CD4-positive, alpha-beta T cell treated with Interleukin-15 for 1 hour (primary cell): ENCODE measurements around the gene BMP3.
"Not testable (repeated sequence)": the region's sequence is repeated elsewhere in the genome, so short reads cannot be mapped to it uniquely, and the experiment has no call there.

Experiments used
- DNase-seq: peaks from one replicate; pipeline ENCODE4 v3.0.0-alpha.2; 2020

The BMP3 gene

GRCh38 chr4:81030061-81030980 is at the start of gene BMP3:
TSS of gene BMP3 (plus strand) at chr4:81030708. CDS start at chr4:81031285, 577 bp downstream.
- no peak for DNase-seq

- DNase-seq, result no peak
Observed at GRCh38 chr4:80986011-80986410, 44.5 kb upstream of the BMP3 start.

GRCh38 chr4:80989921-80990544 is 40.5 kb upstream of the BMP3 start:
- DNase-seq, result no peak

- no peak for DNase-seq
Observed at GRCh38 chr4:80990851-80991250, 39.7 kb upstream of the BMP3 start.

GRCh38 chr4:80999943-81000342 is 30.6 kb upstream of the BMP3 start:
- DNase-seq, result no peak

GRCh38 chr4:81003597-81004111 is 26.9 kb upstream of the BMP3 start:
- DNase-seq, result no peak

GRCh38 chr4:81007417-81007816 is 23.1 kb upstream of the BMP3 start:
- DNase-seq, result no peak

- DNase-seq, result not testable (repeated sequence)
Observed at GRCh38 chr4:81016566-81016965, 13.9 kb upstream of the BMP3 start.

GRCh38 chr4:81019006-81019405 is 11.5 kb upstream of the BMP3 start:
- no peak for DNase-seq

GRCh38 chr4:81021142-81021944 is 9.2 kb upstream of the BMP3 start:
- DNase-seq, result no peak

- no peak for DNase-seq
Observed at GRCh38 chr4:81021981-81022380, 8.5 kb upstream of the BMP3 start.

- no peak for DNase-seq
Observed at GRCh38 chr4:81023484-81023883, 7.0 kb upstream of the BMP3 start.

GRCh38 chr4:81030981-81031791 is 678 bp downstream of the BMP3 start:
- no peak for DNase-seq

GRCh38 chr4:81031796-81032551 is 1.5 kb downstream of the BMP3 start:
- DNase-seq, result no peak

- DNase-seq, result no peak
Observed at GRCh38 chr4:81032771-81033684, 2.5 kb downstream of the BMP3 start.

- no peak for DNase-seq
Observed at GRCh38 chr4:81038636-81039350, 8.3 kb downstream of the BMP3 start.

GRCh38 chr4:81039351-81039972 is 9.0 kb downstream of the BMP3 start:
- no peak for DNase-seq

- DNase-seq, result no peak
Observed at GRCh38 chr4:81040012-81040659, 9.6 kb downstream of the BMP3 start.
